ENCODE data around the gene MYF5. TPM values are rescaled to one million over a fixed set of nuclear protein-coding genes. Genes with fewer than 3 reads are reported as not detected.

The MYF5 gene
- total and polyA plus RNA-seq, 2 of the 13 experiments (the other 11 are each of a cell fraction or from before 2014, with no cell fraction given), result not detected

DNA sequence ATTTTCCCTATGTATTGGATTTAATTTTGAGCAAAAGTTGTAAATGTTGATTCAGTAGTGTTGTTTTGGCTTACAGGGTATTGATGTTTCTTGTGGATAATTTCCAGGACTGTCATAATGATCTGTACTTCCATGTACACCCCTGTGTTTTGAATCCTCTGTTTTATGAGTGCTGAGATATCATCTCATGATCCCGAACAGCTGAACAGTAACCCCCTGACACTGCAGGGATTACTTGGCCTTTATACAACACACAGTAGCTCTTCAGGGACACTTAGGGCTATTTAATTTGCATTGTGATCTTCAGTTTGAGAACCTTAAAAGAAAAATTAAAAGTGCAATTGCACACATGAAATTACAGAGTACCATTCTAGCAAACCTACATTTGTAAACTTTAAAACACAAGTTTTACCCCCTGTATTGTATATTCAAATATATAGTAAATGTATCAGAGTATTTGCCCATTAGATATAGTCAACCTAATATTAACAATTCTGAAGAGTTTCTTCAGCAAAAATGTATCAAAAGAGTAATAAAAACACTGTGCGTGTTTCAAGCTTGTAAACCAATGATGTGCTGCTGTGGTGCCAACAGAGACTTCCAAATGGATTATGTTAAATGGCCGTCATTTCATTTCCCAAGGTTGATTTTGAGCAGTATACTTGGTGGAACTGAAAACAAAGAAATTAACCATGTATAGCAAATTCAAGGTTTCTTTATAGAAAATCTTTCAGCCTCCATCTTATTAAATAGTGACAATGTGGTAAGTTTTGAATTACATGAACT lies 37.2 kb upstream of the MYF5 start (continued):
- no peak for TF ChIP-seq ZHX2 (IDR thresholded peaks at IDR 0.05; ENCODE audit: low read depth)
- no peak for TF ChIP-seq ZHX2 (CRISPR knock-in tag; IDR thresholded peaks at IDR 0.05; ENCODE audit: borderline replicate concordance)
- TF ChIP-seq PAX8 (CRISPR knock-in tag; IDR thresholded peaks at IDR 0.05; ENCODE audit: borderline replicate concordance), result no peak
- no peak for TF ChIP-seq ISL2 (CRISPR knock-in tag; IDR thresholded peaks at IDR 0.05)
- TF ChIP-seq, protein P1, sequence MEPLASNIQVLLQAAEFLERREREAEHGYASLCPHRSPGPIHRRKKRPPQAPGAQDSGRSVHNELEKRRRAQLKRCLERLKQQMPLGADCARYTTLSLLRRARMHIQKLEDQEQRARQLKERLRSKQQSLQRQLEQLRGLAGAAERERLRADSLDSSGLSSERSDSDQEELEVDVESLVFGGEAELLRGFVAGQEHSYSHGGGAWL (CRISPR knock-in tag; IDR thresholded peaks at IDR 0.05), result no peak
- no peak for TF ChIP-seq ZNF441 (CRISPR knock-in tag; IDR thresholded peaks at IDR 0.05; ENCODE audit: borderline replicate concordance)
